GM18498 (cell line): ENCODE data around the gene EPHB1.
"Not testable (repeated sequence)": the region's sequence is repeated elsewhere in the genome, so short reads cannot be mapped to it uniquely, and the experiment has no call there.

Source experiments
- ATAC-seq: cut with Tn5 transposase; IDR thresholded peaks from one replicate; pipeline ENCODE4 v1.9.1; 2021; ENCODE audit warnings: mild to moderate bottlenecking, moderate library complexity; ENCODE audit not compliant: unreplicated experiment

The EPHB1 gene

GRCh38 chr3:134776518-134776917 is 18.5 kb upstream of the EPHB1 start:
- ATAC-seq: no peak

GRCh38 chr3:134777341-134777740 is 17.7 kb upstream of the EPHB1 start:
- no peak for ATAC-seq

GRCh38 chr3:134788283-134788682 is 6.8 kb upstream of the EPHB1 start:
- ATAC-seq: not testable (repeated sequence)

GRCh38 chr3:134790065-134790464 is 5.0 kb upstream of the EPHB1 start:
- no peak for ATAC-seq

GRCh38 chr3:134791992-134792391 is 3.1 kb upstream of the EPHB1 start:
- no peak for ATAC-seq

GRCh38 chr3:134792700-134793099 is 2.4 kb upstream of the EPHB1 start:
- ATAC-seq: no peak

GRCh38 chr3:134793562-134793961 is 1.5 kb upstream of the EPHB1 start:
- no peak for ATAC-seq

- ATAC-seq: no peak
Measured at GRCh38 chr3:134794323-134794722, 737 bp upstream of the EPHB1 start.

GRCh38 chr3:134795746-134796280 is 753 bp downstream of the EPHB1 start:
- peak; percentile 7 for ATAC-seq

GRCh38 chr3:134796281-134797056 is 1.4 kb downstream of the EPHB1 start:
- ATAC-seq: no peak

GRCh38 chr3:134797057-134797740 is 2.1 kb downstream of the EPHB1 start:
- ATAC-seq: no peak

- no peak for ATAC-seq
Measured at GRCh38 chr3:134797741-134798451, 2.8 kb downstream of the EPHB1 start.

GRCh38 chr3:134798681-134799311 is 3.7 kb downstream of the EPHB1 start:
- no peak for ATAC-seq

GRCh38 chr3:134799393-134799792 is 4.3 kb downstream of the EPHB1 start:
- no peak for ATAC-seq

- no peak for ATAC-seq
Measured at GRCh38 chr3:134801204-134801958, 6.3 kb downstream of the EPHB1 start.

GRCh38 chr3:134802428-134803050 is 7.5 kb downstream of the EPHB1 start:
- ATAC-seq: peak; percentile 16

GRCh38 chr3:134803051-134803505 is 8.0 kb downstream of the EPHB1 start:
- ATAC-seq: peak; percentile 61

GRCh38 chr3:134803652-134804051 is 8.6 kb downstream of the EPHB1 start:
- no peak for ATAC-seq
